Fibroblast of mammary gland (primary cell): ENCODE measurements around the gene GLIS1.

Experiments
- DNase-seq: peaks from one replicate; pipeline ENCODE4 v3.0.0-alpha.2; 2010; ENCODE audit warnings: low read depth
- H3K4me3 ChIP-seq: 2 replicates; pipeline ENCODE4 v1.5.1; 2011; ENCODE audit warnings: low read depth, mild to moderate bottlenecking, low read length, moderate library complexity; ENCODE audit not compliant: control insufficient read depth
- TF ChIP-seq, protein P1 (sequence below): conservative IDR thresholded peaks from 2 replicates; pipeline ENCODE4 v1.5.1; 2011; ENCODE audit warnings: low read depth, low read length, inconsistent platforms; ENCODE audit not compliant: control insufficient read depth, insufficient read depth

GLIS1 gene

DNA sequence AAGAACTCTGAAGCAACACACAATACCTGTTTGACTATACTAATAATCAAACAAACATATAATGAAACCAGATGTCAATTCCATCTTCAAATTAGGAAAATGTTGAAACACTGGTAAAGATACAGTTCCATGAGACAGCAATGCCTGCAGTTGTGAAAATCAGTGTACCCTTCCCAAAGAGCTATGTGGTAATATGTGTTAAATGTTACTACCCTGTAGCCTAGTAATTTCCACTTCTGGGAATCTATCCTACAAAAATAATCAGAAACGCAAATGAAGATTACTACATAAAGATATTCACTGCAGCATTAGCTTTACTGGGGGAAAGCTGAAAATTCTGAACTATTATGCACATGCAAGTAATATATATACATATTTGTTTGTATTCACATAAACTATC is 16.9 kb downstream of the GLIS1 start:
- TF ChIP-seq, protein P1, sequence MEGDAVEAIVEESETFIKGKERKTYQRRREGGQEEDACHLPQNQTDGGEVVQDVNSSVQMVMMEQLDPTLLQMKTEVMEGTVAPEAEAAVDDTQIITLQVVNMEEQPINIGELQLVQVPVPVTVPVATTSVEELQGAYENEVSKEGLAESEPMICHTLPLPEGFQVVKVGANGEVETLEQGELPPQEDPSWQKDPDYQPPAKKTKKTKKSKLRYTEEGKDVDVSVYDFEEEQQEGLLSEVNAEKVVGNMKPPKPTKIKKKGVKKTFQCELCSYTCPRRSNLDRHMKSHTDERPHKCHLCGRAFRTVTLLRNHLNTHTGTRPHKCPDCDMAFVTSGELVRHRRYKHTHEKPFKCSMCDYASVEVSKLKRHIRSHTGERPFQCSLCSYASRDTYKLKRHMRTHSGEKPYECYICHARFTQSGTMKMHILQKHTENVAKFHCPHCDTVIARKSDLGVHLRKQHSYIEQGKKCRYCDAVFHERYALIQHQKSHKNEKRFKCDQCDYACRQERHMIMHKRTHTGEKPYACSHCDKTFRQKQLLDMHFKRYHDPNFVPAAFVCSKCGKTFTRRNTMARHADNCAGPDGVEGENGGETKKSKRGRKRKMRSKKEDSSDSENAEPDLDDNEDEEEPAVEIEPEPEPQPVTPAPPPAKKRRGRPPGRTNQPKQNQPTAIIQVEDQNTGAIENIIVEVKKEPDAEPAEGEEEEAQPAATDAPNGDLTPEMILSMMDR = no peak
- peak; percentile 55 for DNase-seq
- H3K4me3 ChIP-seq = no peak overlapping the region

DNA sequence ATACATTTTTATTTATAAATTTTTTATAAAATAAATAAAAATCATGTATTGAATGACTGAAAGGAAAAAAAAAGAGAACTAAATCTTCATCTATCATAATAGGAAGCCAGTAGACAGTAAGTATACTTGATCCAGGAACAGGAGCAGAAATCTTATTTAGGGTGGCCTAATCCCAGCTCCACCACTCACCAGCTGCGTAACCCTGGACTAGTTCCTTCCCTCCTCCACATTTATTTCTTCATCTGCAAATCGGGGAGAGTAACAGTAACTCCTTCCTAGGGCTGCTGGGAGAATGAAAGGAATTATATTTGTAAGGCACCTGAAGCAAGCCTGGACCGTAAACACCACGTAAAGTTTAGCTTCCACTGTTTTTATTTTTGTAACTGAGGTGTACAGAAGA is 17.9 kb downstream of the GLIS1 start:
- DNase-seq = no peak
- TF ChIP-seq, protein P1 = no peak
- H3K4me3 ChIP-seq = no peak overlapping the region

DNA sequence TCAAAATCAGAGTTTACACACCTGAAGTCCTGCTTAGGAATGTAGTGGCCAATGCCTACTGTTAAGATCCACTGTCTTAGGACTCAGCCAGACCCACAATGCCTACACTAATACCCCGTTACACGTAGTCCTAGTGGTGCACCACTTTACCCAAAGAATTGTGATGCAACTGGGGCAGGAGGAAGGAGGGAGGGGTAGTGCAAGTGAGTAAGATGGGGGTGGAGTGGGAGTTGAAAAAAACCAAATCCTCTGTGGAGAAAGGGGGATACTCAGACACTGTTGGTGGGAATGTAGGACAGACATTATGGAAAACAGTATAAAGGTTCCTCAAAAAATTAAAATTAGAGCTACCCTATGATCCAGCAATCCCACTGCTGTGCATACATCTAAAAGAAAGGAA is 19.5 kb downstream of the GLIS1 start:
- DNase-seq = no peak
- H3K4me3 ChIP-seq = no peak overlapping the region
- TF ChIP-seq, protein P1 = no peak

DNA sequence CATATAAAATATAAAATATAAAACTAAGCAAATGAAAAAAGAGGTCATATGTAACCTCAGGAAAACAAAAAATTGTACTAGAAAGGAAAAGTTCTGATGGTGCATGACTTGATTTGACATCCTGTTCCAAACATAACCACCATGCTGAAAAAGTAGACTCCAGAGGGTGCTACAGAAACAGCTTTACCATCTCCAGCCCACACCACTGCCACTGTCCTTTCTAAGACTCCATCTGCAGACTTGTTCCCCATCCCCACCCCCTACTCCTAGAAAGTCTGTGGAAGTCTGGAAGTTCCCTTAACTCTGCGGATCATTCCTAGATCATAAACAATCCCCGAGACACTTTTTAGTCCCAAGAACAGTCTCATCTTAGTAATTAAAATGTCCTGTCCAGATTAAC is 20.5 kb downstream of the GLIS1 start:
- DNase-seq = no peak
- no peak overlapping the region for H3K4me3 ChIP-seq
- TF ChIP-seq, protein P1 = no peak

DNA sequence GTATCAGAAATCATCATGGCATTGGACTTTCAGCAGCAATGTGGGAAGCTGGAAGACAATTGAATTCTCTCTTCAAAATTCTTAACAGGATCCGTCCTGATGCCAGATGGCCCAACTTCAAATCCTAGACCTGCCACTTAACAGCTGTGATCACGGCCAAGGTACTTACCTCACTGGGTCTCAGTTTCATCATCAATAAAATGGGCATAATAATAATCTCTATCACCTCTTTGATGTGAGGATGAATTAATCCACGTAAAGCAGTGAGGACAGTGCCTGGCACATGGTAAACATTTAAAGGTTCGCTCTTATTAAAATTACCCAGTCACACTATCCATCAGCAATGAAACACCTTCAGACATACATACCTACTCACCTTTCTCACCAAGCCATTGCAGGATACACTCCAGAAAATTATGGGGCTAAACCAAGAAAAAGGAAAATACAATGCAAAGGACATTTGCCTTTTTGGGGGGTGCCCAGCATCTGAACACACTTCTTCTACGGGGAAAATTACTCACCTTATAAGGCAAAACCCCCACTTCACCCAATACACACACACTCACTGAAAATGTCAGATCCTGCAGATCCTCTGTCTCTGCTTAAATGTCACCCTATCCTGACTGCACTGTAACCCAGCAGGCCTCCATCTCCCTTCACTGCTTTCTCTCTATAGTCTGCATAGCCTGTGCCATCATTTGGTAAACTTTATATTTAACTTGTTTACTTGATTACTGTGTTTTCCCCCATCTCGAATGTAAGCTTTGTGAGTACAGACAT is 21.7 kb downstream of the GLIS1 start:
- no peak for DNase-seq
- H3K4me3 ChIP-seq = no peak overlapping the region
- TF ChIP-seq, protein P1 = no peak

DNA sequence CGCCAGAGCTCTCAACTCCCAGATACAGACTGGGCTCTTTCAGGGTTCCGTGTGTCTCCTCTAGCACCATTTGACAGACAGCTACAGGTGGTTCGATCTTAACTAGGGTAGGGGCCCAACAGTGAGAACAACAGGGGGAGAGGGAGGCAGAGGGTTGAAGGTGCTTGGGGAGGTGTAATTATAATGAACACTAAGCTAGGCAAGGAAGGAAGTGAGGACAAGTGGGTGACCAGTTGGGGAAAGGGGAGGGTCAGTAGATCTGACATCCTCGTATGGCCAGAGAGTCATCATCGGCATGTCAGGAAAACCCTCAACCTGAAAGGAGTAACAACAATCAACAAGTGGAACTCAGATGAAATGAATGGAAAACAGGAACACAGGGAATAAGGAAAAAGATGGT is 22.8 kb downstream of the GLIS1 start:
- TF ChIP-seq, protein P1 = no peak
- no peak overlapping the region for H3K4me3 ChIP-seq
- no peak for DNase-seq
